IPS-11a (cell line): ENCODE results near the gene LIMS3.
"Not testable (repeated sequence)": the region's sequence is repeated elsewhere in the genome, so short reads cannot be mapped to it uniquely, and the experiment has no call there.

Experiments
- H3K4me3 ChIP-seq: one replicate; pipeline ENCODE4 v1.5.1; 2013; ENCODE audit warnings: low read depth, low read length, control low read depth

LIMS3 gene

GRCh38 chr2:109898462-109899336, at the start of gene LIMS3:
LIMS3 (plus strand) TSS chr2:109898688; CDS start chr2:109898729, 41 bp downstream.
- H3K4me3 ChIP-seq, result not testable (repeated sequence)

- not testable (repeated sequence) for H3K4me3 ChIP-seq
Observed at GRCh38 chr2:109871129-109871751, 27.2 kb upstream of the LIMS3 start.

- H3K4me3 ChIP-seq, result not testable (repeated sequence)
Observed at GRCh38 chr2:109876625-109877024, 21.9 kb upstream of the LIMS3 start.

GRCh38 chr2:109882112-109882511, 16.4 kb upstream of the LIMS3 start:
- H3K4me3 ChIP-seq, result not testable (repeated sequence)

GRCh38 chr2:109888414-109888813, 10.1 kb upstream of the LIMS3 start:
- H3K4me3 ChIP-seq, result not testable (repeated sequence)

GRCh38 chr2:109889909-109890308, 8.6 kb upstream of the LIMS3 start:
- not testable (repeated sequence) for H3K4me3 ChIP-seq

GRCh38 chr2:109891024-109891423, 7.5 kb upstream of the LIMS3 start:
- H3K4me3 ChIP-seq, result not testable (repeated sequence)

GRCh38 chr2:109893736-109894135, 4.8 kb upstream of the LIMS3 start:
- H3K4me3 ChIP-seq, result not testable (repeated sequence)

GRCh38 chr2:109894141-109894540, 4.3 kb upstream of the LIMS3 start:
- not testable (repeated sequence) for H3K4me3 ChIP-seq

GRCh38 chr2:109895090-109895869, 3.2 kb upstream of the LIMS3 start:
- not testable (repeated sequence) for H3K4me3 ChIP-seq

- H3K4me3 ChIP-seq, result not testable (repeated sequence)
Observed at GRCh38 chr2:109896212-109896611, 2.3 kb upstream of the LIMS3 start.

GRCh38 chr2:109897769-109898461, 573 bp upstream of the LIMS3 start:
- not testable (repeated sequence) for H3K4me3 ChIP-seq

- H3K4me3 ChIP-seq, result not testable (repeated sequence)
Observed at GRCh38 chr2:109905796-109906195, 7.3 kb downstream of the LIMS3 start.

- not testable (repeated sequence) for H3K4me3 ChIP-seq
Observed at GRCh38 chr2:109908626-109909025, 10.1 kb downstream of the LIMS3 start.

GRCh38 chr2:109910789-109911188, 12.3 kb downstream of the LIMS3 start:
- H3K4me3 ChIP-seq, result not testable (repeated sequence)

GRCh38 chr2:109913911-109914310, 15.4 kb downstream of the LIMS3 start:
- H3K4me3 ChIP-seq, result not testable (repeated sequence)

GRCh38 chr2:109914552-109914951, 16.1 kb downstream of the LIMS3 start:
- H3K4me3 ChIP-seq, result not testable (repeated sequence)

- H3K4me3 ChIP-seq, result not testable (repeated sequence)
Observed at GRCh38 chr2:109915830-109916229, 17.3 kb downstream of the LIMS3 start.

GRCh38 chr2:109920162-109920561, 21.7 kb downstream of the LIMS3 start:
- H3K4me3 ChIP-seq, result not testable (repeated sequence)

GRCh38 chr2:109921543-109922384, 23.3 kb downstream of the LIMS3 start:
- H3K4me3 ChIP-seq, result not testable (repeated sequence)
